HEK293T (cell line): ENCODE results near the gene PLA2G4C.

Experiments used
- CTCF ChIA-PET: fragments of 350-600 bp; formaldehyde crosslinking; extraction: SDS; loops from one replicate; lab custom pipeline; 2021; ENCODE audit warnings: antibody characterized with exemption, inconsistent platforms; lab: Yijun Ruan, JAX
- POLR2A ChIA-PET: fragments of 350-600 bp; formaldehyde crosslinking; extraction: SDS; loops from one replicate; lab custom pipeline; 2020; ENCODE audit warnings: antibody characterized with exemption, inconsistent platforms; lab: Yijun Ruan, JAX
- DNase-seq: peaks from one replicate; pipeline ENCODE4 v3.0.0; 2012; ENCODE audit warnings: mixed read lengths; ENCODE audit errors: extremely low spot score
- ARNT ChIP-seq: fragments of 450-650 bp; IDR thresholded peaks from 2 replicates; pipeline ENCODE4 v1.6.1; 2017; ENCODE audit warnings: mild to moderate bottlenecking
- BHLHE40 ChIP-seq: fragments of 450-650 bp; IDR thresholded peaks from 2 replicates; pipeline ENCODE4 v1.6.1; 2016; ENCODE audit warnings: mild to moderate bottlenecking, moderate library complexity, borderline replicate concordance
- CTBP1 ChIP-seq: fragments of 450-650 bp; IDR thresholded peaks from 2 replicates; pipeline ENCODE4 v1.6.1; 2016; ENCODE audit warnings: borderline replicate concordance
- ELF4 ChIP-seq: fragments of 450-650 bp; IDR thresholded peaks from 2 replicates; pipeline ENCODE4 v1.6.1; 2017; ENCODE audit warnings: antibody characterized with exemption
- FOXA1 ChIP-seq: fragments of 450-650 bp; IDR thresholded peaks from 2 replicates; pipeline ENCODE4 v1.6.1; 2016; ENCODE audit warnings: mild to moderate bottlenecking
- FOXK2 ChIP-seq: fragments of 450-650 bp; IDR thresholded peaks from 2 replicates; pipeline ENCODE4 v1.6.1; 2016; ENCODE audit warnings: mild to moderate bottlenecking
- FOXM1 ChIP-seq: fragments of 450-650 bp; IDR thresholded peaks from 2 replicates; pipeline ENCODE4 v1.6.1; 2017; ENCODE audit warnings: mild to moderate bottlenecking, borderline replicate concordance
- HDGF ChIP-seq: fragments of 450-650 bp; IDR thresholded peaks from 2 replicates; pipeline ENCODE4 v1.6.1; 2017; ENCODE audit warnings: antibody characterized with exemption, borderline replicate concordance
- L3MBTL2 ChIP-seq: fragments of 450-650 bp; conservative IDR thresholded peaks from 2 replicates; pipeline ENCODE4 v1.6.1; 2016; ENCODE audit warnings: mild to moderate bottlenecking
- LEF1 ChIP-seq: fragments of 450-650 bp; IDR thresholded peaks from 2 replicates; pipeline ENCODE4 v1.6.1; 2017; ENCODE audit warnings: mild to moderate bottlenecking, borderline replicate concordance
- NFRKB ChIP-seq: fragments of 450-650 bp; IDR thresholded peaks from 2 replicates; pipeline ENCODE4 v1.6.1; 2016; ENCODE audit warnings: mild to moderate bottlenecking, moderate library complexity
- SP1 ChIP-seq: fragments of 450-650 bp; IDR thresholded peaks from 2 replicates; pipeline ENCODE4 v1.6.1; 2017
- SUZ12 ChIP-seq: fragments of 450-650 bp; IDR thresholded peaks from 2 replicates; pipeline ENCODE4 v1.6.1; 2016; ENCODE audit warnings: mild to moderate bottlenecking
- TARDBP ChIP-seq: fragments of 450-650 bp; IDR thresholded peaks from 2 replicates; pipeline ENCODE4 v1.6.1; 2016
- ZNF384 ChIP-seq: fragments of 450-650 bp; IDR thresholded peaks from 2 replicates; pipeline ENCODE4 v1.6.1; 2016
- TF ChIP-seq, protein P1 (sequence below): fragments of 450-650 bp; IDR thresholded peaks from 2 replicates; pipeline ENCODE4 v1.6.1; 2016

PLA2G4C gene

DNA sequence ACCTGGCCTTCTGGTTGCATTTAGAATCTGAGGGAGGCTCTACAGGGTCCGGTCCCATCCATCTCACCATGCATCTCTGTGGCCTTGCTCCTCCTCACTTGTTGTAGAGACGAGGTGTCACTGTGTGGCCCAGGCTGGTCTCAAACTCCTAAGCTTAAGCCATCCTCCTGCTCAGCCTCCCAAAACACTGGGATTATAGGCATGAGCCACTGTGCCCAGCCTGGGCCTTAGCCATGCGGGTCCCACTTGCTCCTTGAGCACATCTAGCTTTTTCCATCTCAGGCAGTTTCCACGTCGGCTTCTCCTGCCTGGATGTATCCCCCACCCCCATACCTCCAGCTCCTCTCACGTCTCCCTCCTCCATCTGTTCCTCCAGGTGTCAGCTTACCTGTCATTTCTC lies 106.4 kb downstream of the PLA2G4C start:
- TF ChIP-seq ARNT (no peak), FOXM1 (no peak), TARDBP (no peak), FOXK2 (no peak), CTBP1 (no peak), BHLHE40 (no peak), HDGF (no peak)
- TF ChIP-seq, protein P1, sequence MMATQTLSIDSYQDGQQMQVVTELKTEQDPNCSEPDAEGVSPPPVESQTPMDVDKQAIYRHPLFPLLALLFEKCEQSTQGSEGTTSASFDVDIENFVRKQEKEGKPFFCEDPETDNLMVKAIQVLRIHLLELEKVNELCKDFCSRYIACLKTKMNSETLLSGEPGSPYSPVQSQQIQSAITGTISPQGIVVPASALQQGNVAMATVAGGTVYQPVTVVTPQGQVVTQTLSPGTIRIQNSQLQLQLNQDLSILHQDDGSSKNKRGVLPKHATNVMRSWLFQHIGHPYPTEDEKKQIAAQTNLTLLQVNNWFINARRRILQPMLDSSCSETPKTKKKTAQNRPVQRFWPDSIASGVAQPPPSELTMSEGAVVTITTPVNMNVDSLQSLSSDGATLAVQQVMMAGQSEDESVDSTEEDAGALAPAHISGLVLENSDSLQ = no peak
- no peak for DNase-seq
- ChIA-PET CTCF (no interaction called here), POLR2A (no interaction called here)

DNA sequence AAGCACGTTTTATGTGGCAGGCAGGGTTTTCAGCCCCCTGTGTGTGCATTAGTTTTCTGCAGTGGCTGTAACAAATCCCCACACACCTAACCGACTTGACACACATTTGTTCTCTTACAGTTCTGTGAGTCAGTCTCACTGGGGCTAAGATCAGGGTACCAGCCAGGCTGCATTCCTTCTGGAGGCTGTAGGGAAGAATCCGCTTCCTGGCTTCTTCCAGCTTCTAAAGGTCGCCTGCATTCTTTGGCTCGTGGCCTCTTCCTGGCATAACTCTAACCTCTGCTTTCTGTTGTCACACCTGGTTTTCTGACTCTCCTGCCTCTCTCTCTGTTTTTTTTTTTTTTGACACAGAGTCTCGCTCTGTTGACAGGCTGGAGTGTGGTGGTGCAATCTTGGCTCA lies 109.8 kb downstream of the PLA2G4C start:
- no peak for DNase-seq
- ChIA-PET POLR2A (no interaction called here), CTCF (interaction anchor here (0.6 kb wide), 1 partner anchor 12 kb away, joined by 3 read pairs; no protein-coding TSS in a partner anchor)
- TF ChIP-seq LEF1 (no peak), HDGF (no peak), FOXA1 (no peak), SUZ12 (no peak), ELF4 (no peak), NFRKB (no peak), FOXM1 (no peak), ZNF384 (no peak), SP1 (no peak), CTBP1 (no peak), TARDBP (no peak), L3MBTL2 (no peak)
- TF ChIP-seq, protein P1 = no peak

DNA sequence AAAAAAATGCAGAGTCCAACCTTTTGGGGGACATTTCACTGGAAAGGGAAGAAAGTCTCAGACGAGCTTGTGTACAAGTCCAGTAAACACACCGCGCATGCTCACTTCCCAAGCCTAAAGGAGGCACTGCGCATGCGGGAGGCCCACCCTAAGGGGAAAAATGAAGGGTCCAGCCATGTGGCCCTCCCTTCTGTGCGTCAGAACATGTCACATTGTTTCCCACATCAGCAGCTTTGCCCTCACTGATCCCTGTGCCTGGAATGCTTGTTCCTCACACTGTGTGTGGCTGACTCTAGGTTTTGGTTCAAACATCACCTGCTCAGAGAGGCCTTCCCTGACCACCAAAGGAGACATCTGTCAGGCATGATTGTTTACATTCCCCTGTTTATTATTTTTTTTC lies 111.8 kb downstream of the PLA2G4C start:
- DNase-seq = no peak
- no peak for TF ChIP-seq ZNF384
- POLR2A ChIA-PET = no interaction called here
- CTCF ChIA-PET = no interaction called here
